ENCODE results near the gene COX6A1.
"Not testable (repeated sequence)": the region's sequence is repeated elsewhere in the genome, so short reads cannot be mapped to it uniquely, and the experiment has no call there.

COX6A1 gene

DNA sequence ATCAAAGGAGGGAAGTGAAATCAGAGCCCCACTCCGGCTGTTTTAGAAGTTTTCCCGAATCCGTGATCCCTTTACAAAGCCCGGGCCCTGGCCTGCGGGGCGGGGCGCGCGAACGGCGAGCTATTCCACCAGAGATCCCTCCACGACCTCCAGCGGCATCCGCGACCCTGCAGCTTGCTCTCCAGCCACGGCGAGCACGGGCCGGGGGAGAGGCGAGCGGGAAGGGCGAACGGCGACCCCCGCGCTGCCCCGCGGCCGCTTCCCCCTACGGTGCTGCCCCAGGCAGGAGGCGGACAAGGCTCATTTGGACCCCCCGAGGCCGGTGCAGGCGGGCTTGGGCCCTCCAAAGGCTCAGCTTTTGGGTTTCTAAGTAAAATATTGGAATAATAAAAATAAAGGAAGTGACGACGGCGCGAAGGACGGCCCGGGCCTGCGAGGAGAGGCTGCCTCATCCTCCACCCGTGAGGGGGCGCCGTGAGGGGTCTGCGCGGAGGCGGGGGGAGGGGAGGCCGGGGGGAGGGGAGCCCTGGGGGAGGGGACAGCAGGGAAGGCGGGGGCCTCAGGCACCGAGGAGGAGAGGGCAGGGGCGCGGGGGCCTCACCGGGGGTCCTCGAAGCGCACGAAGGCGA is 31.0 kb downstream of the COX6A1 start:
- no peak for DNase-seq

DNA sequence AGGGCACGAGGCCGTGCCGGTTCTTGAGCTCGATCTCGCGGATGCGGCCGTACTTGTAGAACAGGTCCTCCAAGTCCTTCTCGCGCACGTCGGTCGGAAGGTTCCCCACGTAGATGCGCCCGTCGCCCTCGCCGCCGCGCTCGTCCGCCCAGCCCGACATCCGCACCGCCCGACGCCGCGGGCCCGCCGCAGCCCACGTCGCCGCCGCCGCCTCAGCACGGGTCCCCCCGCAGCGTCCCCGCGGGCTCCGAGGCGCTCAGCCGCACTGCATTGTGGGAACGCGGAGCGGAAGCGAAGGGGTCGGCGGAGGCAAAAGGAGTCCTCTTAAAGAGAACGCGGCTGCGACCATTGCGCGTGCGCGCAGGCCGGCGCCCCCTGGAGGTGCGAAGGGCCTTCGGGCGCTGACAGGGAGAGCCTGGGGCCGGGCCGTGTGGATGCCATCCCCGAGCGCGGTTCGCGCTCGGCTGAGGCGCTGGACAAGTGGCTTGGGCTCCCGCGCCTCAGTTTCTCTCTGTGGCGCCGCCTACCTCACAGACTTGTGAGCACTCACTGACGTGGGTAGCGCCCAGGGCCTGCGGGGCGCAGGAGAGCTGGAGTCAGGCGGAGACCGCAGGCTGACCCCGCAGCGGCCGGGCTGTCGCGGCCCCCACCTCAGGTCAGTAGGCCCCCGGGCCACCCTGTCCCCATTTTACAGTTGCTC is 31.7 kb downstream of the COX6A1 start, which contains the start of gene SRSF9:
SRSF9 (minus strand) TSS at position 299 of the 700 bp plus-strand sequence; CDS start at position 160, 139 bp downstream.
- DNase-seq, result peak; percentile 90

DNA sequence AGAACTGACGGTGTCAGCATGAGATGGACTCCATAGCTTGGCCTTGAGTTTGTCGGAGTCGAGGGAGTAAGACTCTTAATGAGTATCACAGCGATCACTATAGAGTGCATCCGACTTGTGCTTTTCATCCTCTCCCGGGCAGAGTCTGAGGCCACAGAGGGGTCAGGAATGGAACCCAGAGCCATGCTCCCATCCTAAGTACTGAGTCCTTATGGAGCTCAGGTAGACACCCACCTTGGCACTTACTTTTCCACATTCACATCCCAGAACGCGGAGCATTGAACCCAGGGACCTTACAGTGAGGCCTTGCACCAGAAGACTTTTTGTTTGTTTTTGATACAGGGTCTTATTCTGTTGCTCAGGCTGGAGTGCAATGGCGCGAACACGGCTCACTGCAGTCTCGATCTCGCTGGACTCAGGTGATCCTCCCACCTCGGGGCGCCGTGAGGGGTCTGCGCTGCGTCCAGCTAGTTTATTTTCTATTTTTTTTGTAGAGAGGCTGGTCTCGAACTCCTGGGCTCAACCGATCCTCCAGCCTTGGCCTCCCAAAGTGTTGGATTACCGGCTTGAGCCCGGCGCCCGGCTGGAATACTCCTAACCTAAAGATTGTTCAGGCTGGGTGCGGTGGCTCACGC is 32.4 kb downstream of the COX6A1 start:
- no peak for DNase-seq

DNA sequence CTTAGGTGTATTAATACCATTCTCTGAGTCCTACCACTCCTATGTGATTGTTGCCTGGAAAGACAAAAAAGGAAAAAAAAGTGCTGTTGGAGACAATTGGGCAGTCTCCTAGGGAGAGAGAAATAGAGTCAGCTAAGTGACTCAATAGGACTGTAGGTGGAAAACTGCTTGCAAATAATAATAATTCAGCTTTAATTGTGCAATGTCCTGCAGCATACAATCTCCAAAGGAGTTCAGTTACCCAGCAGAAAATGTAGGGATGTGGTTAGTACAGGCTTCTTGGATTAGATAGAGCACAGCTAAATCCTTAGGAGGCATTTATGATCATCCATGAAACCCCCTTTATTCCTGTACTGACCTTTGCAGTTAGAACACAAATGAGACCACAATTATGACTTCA is 34.6 kb downstream of the COX6A1 start:
- no peak for DNase-seq

DNA sequence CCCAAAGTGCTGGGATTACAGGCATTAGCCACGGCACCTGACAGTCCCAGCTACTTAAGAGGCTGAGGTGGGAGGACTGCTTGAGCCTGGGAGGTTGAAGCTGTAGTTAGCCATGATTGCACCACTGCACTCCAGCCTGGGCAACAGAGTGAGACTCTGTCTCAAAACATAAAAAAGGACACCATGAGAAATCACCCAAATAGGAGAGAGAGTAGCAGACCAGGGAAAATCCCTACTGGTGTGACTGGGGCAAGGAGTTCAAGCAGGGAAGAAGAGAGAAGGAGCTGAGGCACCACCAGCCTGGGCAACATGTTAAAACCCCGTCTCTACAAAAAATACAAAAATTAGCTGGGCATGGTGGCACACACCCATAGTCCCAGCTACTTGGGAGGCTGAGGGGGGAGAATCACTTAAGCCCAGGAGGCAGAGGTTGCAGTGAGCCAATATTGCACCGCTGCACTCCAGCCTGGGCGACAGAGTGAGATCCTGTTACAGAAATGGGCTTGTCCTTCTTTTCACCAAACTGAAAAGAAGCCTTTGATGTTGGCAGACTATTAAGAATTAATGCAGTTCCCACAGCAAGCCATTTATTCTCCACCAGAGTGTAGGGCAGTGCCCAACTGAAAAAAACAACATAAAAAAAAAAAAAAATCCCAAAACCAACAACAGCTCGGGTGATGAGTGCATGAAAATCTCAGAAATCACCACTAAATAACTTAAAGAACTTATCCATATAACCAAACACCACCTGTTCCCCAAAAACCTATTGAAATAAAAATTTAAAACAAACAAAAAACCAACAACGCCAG is 36.1 kb downstream of the COX6A1 start:
- no peak for DNase-seq

DNA sequence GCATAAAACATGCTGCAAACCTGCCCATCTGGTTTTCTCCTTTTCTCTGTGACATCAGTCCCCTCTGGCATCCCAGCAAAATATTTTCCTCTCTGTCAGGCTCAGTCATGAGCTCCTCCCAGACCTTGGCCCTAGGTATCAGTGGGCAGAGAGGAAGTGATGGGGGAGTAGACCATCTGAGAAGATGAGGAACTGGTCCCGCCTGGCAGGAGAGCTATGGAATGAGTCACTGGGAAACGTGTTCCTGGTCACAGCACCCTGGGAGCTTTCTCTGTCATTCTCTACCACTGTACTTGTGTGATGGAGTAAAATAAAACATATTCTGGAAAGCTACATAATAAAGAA is 36.7 kb downstream of the COX6A1 start:
- no peak for DNase-seq

DNA sequence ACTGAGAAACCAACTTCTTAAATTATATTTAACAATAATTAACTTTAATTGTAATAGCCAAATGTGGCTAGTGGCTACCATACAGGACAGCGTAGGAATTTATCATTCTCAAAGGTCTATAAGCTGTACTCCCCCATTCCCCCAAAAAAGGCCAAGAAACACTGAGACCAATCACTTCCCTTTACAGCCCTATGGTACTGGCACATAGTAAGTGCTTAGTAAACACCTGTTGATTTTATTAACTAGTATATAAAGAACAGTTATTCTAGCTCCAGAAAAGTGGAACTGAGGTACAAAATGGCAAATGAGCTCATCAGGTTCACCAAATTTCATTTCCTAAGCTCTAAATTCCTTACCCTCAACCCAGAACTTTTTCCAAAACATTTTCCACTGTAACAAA is 37.7 kb downstream of the COX6A1 start:
- DNase-seq, result no peak

DNA sequence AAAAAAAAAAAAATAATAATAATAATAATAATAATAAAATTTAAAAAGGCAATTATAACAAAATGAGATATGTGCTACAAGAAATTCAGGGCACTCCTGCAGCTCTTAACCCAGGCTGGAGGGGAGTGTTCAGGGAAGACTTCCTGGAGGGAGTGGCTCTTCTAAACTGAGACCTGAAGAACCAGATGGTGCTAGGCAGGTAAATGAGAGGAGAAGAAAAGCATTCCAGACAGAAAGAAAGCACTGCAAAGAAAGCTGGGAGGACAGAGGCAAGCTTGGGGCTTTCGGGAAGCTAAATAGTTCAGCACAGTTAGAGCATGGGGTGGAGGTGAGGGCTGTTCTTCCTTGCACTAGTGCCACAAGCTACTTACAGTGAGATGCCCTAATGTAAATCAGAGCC is 41.5 kb downstream of the COX6A1 start:
- no peak for DNase-seq

DNA sequence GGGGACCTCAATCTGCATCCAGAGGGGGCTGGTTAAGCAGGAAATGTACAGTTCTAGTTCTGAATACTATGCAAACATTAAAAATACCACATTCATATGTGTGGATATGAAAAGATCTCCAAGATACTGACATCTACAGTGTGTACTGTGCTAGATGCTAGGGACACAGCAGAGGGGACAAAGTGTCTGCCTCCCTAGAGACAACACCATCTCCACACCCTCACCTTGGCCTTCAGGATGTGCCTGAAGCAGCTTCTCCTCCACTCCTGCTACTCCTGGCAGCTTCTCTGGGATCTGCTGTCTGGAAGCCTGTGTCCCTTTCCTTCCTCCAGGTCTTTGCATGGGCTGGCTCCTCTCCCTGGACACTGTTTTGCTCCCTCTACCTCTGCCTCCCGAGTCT is 42.3 kb downstream of the COX6A1 start:
- no peak for DNase-seq

DNA sequence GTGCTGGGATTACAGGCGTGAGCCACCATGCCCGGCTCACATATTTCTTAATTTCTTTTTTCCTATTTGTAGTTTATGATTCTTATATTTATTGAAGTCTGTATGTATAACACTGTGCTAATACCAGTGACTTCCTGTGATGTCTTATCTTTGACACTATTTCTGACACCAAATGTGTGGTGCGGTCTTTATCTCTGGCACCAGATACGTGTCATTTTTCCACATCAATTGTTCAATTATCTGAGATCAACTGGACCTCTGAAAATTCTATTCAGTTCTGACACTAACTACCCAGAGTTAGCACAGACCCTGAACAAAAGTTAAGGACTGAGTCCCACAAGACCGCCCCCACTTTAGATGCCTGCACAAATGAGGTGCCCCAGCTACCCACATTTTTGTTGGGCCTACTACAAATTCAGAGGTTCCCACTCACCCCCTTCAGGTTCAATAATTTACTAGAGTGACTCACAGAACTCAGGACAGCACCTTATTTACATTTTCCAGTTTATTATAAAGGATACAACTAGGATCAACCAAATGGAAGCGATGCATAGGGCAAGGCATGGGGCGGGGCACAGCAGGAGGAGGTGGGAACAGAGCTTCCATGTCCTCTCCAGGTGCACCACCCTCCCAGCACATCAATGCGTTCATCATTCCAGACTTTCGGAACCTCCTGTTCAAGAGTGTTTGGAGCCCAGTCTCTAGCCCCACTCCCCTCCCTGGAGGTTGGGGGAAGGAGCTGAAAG is 43.3 kb downstream of the COX6A1 start:
- DNase-seq, result no peak

DNA sequence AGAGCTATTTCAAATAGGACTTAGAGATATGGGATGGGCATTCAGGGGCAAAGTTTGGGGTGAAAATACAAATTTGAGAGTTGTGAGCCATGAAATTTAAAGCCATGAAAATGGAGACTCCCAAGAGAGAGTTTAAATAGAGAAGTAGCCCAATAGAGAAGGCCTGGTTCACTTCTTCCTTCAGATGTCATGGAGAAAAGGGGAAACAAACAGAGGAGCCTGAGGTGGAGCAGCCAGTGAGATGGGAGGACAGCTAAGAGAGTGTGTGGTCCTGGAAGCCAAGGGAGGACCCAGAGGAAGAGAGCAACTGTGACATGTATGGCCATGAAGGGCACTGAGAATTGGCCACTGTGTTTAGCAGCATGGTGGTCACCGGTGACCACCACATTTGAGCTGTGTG is 45.7 kb downstream of the COX6A1 start:
- no peak for DNase-seq

DNA sequence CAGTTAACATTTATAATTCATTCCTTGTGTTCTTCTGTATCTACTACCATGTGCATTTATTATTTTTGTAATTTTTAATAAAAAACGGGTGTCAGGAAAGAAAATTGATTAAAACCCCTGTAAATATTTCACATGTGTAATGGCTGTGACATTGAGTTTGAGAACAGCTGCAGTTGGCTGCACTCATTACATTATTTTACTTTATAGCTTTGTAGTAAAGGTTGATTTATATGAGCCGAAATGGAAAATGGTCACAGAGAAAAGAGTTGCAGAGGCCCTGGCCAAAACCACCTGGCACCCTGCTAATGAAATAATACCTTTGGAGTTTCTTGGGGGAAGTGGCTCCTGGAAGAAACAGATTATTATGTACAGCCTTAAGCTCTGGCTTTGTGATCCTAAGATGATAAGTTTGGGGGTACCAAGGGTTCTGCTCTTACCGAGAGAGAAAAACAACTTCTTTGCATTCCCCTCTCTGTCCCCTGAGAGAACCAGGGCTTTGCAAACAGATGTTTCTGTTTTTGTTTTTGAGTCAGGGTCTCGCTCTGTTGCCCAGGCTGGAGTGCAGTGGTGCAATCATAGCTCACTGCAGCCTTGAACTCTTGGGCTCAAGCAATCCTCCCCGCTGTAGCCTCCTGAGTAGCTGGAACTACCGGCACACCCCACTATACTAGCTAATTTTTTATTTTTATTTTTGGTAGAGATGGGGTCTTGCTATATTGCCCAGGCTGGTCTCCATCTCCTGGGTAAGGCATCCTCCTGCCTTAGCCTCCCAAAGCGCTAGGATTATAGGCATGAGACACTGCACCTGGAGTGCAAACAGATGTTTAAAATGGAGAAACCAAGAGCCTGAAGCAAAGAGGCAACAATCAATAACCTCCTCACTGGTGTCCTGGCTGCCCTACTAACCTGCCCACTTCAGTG is 48.3 kb downstream of the COX6A1 start:
- no peak for DNase-seq

DNA sequence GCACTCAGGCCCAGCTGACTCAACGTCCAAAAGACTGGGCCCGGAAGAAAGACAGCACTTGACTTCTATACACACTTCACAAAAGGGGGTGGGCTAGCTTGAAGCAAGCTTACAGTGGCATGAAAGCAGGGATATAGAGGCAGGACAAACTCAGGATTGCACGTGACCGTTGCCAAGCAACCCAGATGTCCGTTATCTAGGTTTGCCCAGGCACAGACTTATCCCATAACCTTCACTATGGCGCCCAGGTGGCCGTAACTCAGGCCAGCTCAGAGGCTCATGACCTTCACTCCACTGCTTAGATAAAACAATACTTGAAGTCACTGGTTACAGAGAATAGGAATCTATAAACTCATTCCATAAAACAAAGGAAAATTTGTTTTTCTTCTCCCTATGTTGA is 49.6 kb downstream of the COX6A1 start:
- not testable (repeated sequence) for DNase-seq

DNA sequence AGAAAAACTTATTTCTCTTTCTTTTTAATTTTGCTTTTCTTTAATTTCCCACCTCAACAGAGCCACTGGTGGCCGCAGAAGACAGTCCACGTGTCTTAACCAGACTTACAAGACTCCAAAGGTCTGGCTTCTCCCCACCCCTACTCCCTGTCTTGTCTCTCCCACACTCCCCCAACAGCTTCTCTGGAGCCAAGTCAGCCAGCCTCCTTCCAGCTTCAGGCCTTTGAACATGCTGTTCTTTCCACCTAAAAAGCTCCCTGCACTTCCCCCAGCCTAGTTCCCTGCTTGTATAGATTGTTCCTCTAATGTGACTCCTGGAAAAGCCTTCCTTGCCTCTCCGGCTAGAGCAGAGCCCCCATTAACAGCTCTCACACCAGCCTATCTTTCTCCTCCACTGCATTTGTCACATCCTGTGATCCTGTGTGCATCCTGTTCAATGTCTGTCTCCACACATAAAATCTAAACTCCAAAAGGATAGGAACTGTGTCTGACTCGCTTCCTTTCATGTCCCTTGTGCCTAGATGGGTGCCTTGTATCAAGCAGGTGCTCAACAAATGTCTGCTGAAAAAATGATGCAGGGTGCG is 50.2 kb downstream of the COX6A1 start:
- no peak for DNase-seq

DNA sequence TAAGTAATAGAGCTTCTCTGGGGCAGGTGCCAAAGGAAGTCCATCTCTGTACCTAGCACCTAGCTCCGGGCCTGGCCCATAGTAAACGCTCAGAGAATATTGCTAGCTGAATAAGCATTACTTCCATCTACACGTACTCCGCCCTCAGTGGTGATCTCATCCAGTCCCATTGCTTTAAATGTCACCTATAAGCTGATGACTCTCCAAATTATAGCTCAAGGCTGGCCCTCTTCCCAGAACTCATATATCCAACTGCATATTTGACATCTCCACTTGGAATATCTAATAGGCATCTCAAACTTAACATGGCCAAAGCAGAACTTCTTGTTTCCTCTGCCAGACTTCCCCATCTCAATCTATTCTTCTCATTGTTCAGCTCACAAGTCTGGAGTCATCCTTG is 51.1 kb downstream of the COX6A1 start:
- DNase-seq, result no peak

DNA sequence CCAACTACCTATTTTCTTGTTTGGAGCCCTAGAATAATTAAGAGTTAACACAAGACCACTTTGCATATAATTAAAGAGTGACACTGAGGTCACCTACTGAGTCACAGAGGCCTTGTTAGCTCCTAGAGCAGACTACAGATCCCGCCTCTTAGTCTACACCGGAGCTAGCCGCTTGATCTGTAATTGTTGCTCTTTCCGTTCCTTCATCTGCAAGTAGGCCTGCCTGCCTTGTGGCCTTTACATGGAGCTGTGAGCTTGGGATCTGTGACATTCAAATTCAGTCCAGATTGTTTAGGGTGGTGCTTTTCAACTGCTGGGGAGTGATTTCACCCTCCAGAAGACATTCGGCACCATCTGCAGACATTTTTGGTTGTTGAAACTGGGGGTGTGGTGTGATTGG is 52.4 kb downstream of the COX6A1 start:
- DNase-seq, result no peak

Data from NCI-H1092 (cell line).